ENCODE measurements around the gene RADIL.

RADIL gene

DNA sequence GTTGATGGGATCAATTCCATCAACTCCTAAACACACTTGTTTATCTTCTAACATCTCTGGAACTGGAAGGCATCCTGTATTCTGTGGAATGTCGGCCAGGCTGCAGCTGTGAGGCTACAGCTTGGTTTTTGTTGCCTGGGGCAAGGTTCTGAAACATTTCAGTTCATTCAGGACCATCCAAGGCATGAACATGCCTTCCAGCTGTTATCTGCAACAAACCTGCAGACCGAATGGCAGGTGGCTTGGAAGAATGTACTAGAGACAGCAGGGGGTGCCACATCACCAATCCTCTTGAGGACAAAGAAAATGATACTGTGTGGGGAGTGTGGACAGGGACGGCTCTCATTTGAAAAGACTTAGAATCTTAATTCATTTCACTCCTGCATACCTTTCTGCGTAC lies 34.1 kb downstream of the RADIL start:
- no peak for TF ChIP-seq ZFX (IDR thresholded peaks at IDR 0.05; ENCODE audit: borderline replicate concordance)
- TF ChIP-seq CTCF (IDR thresholded peaks at IDR 0.05), result peak; percentile 68
- H3K27ac ChIP-seq, result no peak overlapping the region

DNA sequence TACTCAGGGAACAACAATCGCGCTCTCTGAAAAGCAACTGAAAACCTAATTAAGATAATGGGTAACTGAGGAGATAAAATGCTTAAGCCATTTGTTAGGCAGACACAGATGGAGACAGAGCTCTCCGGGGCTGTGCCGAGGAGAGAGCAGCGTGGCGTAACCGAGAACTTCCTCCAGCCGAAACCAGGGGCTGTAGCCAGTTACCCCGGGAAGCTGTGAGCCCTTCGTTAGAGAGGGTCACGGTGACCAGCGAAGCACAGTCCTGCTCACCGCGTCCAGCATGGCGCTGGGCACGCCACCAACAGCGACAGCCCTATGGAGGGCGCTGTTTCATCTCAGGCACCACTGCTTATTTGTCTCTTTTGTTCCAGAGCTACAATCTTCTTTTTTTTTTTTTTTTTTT lies 37.8 kb downstream of the RADIL start:
- H3K27ac ChIP-seq, result no peak overlapping the region
- TF ChIP-seq CTCF (IDR thresholded peaks at IDR 0.05) (peak; percentile 93), ZFX (IDR thresholded peaks at IDR 0.05; ENCODE audit: borderline replicate concordance) (no peak)

GRCh38 chr7:4842319-4843064 lies 41.0 kb downstream of the RADIL start:
- H3K27ac ChIP-seq, result no peak overlapping the region
- TF ChIP-seq ZFX (IDR thresholded peaks at IDR 0.05; ENCODE audit: borderline replicate concordance), result no peak
- no peak for TF ChIP-seq CTCF (IDR thresholded peaks at IDR 0.05)

DNA sequence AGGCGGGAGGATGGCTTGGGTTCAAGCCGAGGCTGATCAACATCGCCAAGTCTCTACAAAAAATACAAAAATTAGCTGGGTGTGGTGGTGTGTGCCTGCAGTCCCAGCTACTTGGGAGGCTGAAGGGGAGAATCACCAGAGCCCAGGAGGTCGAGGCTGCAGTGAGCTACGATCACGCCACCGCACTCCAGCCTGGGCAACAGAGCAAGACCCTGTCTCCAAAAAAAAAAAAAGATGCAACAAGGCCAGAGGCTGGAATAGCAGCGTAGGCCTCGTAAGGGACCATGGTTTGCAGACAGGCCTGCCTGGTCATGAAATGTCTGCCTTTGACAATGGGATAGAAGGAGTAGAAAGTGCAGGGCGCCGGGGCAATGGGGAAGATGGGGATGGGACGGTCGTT lies 41.7 kb downstream of the RADIL start:
- TF ChIP-seq ZFX (IDR thresholded peaks at IDR 0.05; ENCODE audit: borderline replicate concordance), result no peak
- TF ChIP-seq CTCF (IDR thresholded peaks at IDR 0.05), result no peak
- no peak overlapping the region for H3K27ac ChIP-seq

DNA sequence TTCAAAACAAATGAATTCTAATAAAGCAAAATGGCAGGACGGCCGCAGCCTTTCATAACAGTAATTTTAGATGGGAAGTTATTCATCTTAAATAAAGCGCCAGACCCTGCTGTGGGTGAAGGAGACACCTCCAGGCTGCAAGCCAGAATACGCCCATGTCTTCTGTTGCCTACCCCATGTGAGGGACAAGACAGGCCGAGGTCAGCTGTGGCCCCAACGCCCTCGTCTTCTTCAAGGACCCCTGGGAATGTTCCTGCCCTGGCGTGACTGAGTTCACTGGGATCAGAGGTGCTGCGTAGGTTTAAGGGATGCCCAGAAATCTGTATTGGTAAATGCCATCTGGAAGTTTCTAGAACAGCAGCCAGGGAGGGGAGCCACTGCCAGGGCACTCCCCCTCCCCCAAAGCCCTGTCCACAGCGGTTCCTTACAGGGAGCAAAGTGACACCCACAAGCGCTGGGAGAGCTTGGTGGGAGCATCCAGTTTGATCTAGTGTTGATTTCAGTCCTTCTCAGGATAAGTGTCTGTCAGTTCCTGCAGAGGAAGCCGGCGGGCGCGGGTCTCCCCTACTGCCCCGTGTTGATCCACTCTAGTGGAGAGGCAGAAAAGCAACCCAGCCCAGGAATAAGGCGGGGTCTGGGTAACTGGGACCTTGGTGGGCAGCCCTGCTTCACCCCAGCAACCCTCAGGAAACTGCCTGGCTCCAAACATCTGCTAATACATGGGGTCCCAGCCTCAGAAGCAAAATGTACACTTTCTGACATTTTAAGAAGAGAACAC lies 42.3 kb downstream of the RADIL start:
- TF ChIP-seq ZFX (IDR thresholded peaks at IDR 0.05; ENCODE audit: borderline replicate concordance) (no peak), CTCF (IDR thresholded peaks at IDR 0.05) (no peak)

GRCh38 chr7:4840079-4840501 lies 43.4 kb downstream of the RADIL start:
- H3K27ac ChIP-seq, result no peak overlapping the region
- TF ChIP-seq ZFX (IDR thresholded peaks at IDR 0.05; ENCODE audit: borderline replicate concordance), result no peak
- no peak for TF ChIP-seq CTCF (IDR thresholded peaks at IDR 0.05)

More for the DNA sequence above, 42.3 kb downstream of the RADIL start:
- H3K27ac ChIP-seq, result no peak overlapping the region

Measured in 22Rv1 (cell line).